Spleen (tissue), 11 donors: ENCODE results near the gene PCBP3. TPM values are rescaled to one million over a fixed set of nuclear protein-coding genes. Genes with fewer than 3 reads are reported as not detected.

ENCODE experiments used
- DNase-seq: peaks from one replicate; pipeline ENCODE4 v3.0.0-alpha.2; 2020
- H3K27ac ChIP-seq, 8 donors: fragments of 200-600 bp; sonication (generic) in 7 of 8; 1 replicate in 4 of 8; 2 replicates in 4 of 8; pipeline versions ENCODE4 v1.5.0 to v1.8.0; 2016 to 2021; ENCODE audit warnings: inconsistent platforms in 4 of 8, mild to moderate bottlenecking in 4 of 8, moderate library complexity in 1 of 8
- H3K27me3 ChIP-seq, 7 donors: fragments of 200-600 bp; sonication (generic) in 6 of 7; replicated peaks in 1 of 7; 1 replicate in 4 of 7; 2 replicates in 3 of 7; pipeline versions ENCODE4 v1.5.0 to v1.8.0; 2016 to 2021; ENCODE audit warnings: inconsistent platforms in 3 of 7, mild to moderate bottlenecking in 1 of 7
- H3K36me3 ChIP-seq, 6 donors: fragments of 200-600 bp; sonication (generic) in 5 of 6; 1 replicate in 4 of 6; 2 replicates in 2 of 6; pipeline versions ENCODE4 v1.5.0 to v1.8.0; 2016 to 2021; ENCODE audit warnings: inconsistent platforms in 2 of 6
- H3K4me1 ChIP-seq, 6 donors: fragments of 200-600 bp; sonication (generic) in 5 of 6; 1 replicate in 3 of 6; 2 replicates in 3 of 6; pipeline versions ENCODE4 v1.5.0 to v1.8.0; 2016 to 2021; ENCODE audit warnings: inconsistent platforms in 3 of 6
- H3K4me3 ChIP-seq, 8 donors: fragments of 200-600 bp; sonication (generic) in 7 of 8; 1 replicate in 4 of 8; 2 replicates in 4 of 8; pipeline versions ENCODE4 v1.5.0 to v1.8.0; 2016 to 2021; ENCODE audit warnings: inconsistent platforms in 4 of 8, mild to moderate bottlenecking in 4 of 8, moderate library complexity in 2 of 8
- H3K9me3 ChIP-seq, 8 donors: fragments of 200-600 bp; sonication (generic) in 7 of 8; 1 replicate in 4 of 8; 2 replicates in 4 of 8; pipeline versions ENCODE4 v1.5.0 to v1.8.0; 2016 to 2021; ENCODE audit warnings: inconsistent platforms in 4 of 8
- POLR2A ChIP-seq, 3 donors: fragments of 450-650 bp; IDR thresholded peaks; one replicate each; pipeline ENCODE4 v1.5.1; 2017; ENCODE audit warnings: antibody characterized with exemption in 3 of 3, mild to moderate bottlenecking in 1 of 3
- POLR2AphosphoS5 ChIP-seq, 3 donors: sonication (generic); formaldehyde crosslinking; IDR thresholded peaks; one replicate each; pipeline ENCODE4 v1.5.1; 2017; ENCODE audit warnings: antibody characterized with exemption in 3 of 3
- WGBS, 5 donors: extraction: QIAGEN DNeasy Blood & Tissue Kit in 3 of 5; methylation state at CpG; one replicate each; pipeline versions ENCODE4 v1.1.5 to v1.1.7; 2013 to 2018; 5-methylcytosine and 5-hydroxymethylcytosine counted together
- intact Hi-C: fragments of 100-400 bp; cut with DNase I; formaldehyde crosslinking; loops from one replicate; pipeline ENCODE4 v1.15.0; 2023; ENCODE audit warnings: low total_unique reads
- polyA plus RNA-seq, 3 donors: library from polyadenylated mRNA; stranded (reverse); fragments of 200-250 nt; gene quantifications; one replicate each; pipeline ENCODE4 v1.2.1, GENCODE V29; 2013
- total RNA-seq, 7 donors: library from RNA; depleted of rRNA in 3 of 7; stranded (reverse); fragments of >200 nt in 3 of 7; fragmentation: NEBNext Ultra II Directional in 4 of 7; extraction: Animal tissue kit (Norgen Biotek cat#: 25700) in 4 of 7; gene quantifications; one replicate each; pipeline versions ENCODE4 v1.1.0 to v1.2.1, GENCODE V29; 2016 to 2021
- TF ChIP-seq, protein P1 (sequence below), 11 experiments: fragments of 200-600 bp in 7 of 11; fragments of 450-650 bp in 4 of 11; sonication (generic) in 4 of 11; IDR thresholded peaks in 8 of 11; conservative IDR thresholded peaks in 3 of 11; 1 replicate in 7 of 11; 2 replicates in 4 of 11; pipeline versions ENCODE4 v1.4.0 to v1.8.0; 2016 to 2021; ENCODE audit warnings: antibody characterized with exemption in 11 of 11, inconsistent platforms in 4 of 11, mild to moderate bottlenecking in 1 of 11
- donor health status: healthy with polysubstance abuse.
- donor health status: DM: no; HTN: no; CAD: no; lungs with moderate emphysema.
- donor health status: DM: no; HTN: no; CAD: no.
- donor health status: Bipolar disorder and iron deficiency.
- donor health status: healthy.
- donor health status: DM: no; HTN: no; CAD: no.
- donor health status: DM: yes; HTN: yes; CAD: no.

PCBP3 gene
- total and polyA plus RNA-seq, 10 donors, result 4.2 to 31.6 (median 15.2) TPM

GRCh38 chr21:45726438-45726837, 82.9 kb downstream of the PCBP3 start:
- Histone ChIP-seq H3K27me3 (no peaks in the 10 kb centered on the region), H3K9me3 (peaks cover 0 to 3% (median 0%) of the 10 kb centered on the region in 8 donors), H3K36me3 (no peaks in the 10 kb centered on the region), H3K4me3 (no peak overlapping the region), H3K4me1 (peaks cover 0 to 5% (median 0%) of the 10 kb centered on the region in 6 donors), H3K27ac (no peak overlapping the region)
- WGBS, 5 donors, result 84 to 95% (median 93%) methylated on average over 9 to 10 of the region's 10 CpGs
- intact Hi-C loops, result no loop called here
- TF ChIP-seq, protein P1, sequence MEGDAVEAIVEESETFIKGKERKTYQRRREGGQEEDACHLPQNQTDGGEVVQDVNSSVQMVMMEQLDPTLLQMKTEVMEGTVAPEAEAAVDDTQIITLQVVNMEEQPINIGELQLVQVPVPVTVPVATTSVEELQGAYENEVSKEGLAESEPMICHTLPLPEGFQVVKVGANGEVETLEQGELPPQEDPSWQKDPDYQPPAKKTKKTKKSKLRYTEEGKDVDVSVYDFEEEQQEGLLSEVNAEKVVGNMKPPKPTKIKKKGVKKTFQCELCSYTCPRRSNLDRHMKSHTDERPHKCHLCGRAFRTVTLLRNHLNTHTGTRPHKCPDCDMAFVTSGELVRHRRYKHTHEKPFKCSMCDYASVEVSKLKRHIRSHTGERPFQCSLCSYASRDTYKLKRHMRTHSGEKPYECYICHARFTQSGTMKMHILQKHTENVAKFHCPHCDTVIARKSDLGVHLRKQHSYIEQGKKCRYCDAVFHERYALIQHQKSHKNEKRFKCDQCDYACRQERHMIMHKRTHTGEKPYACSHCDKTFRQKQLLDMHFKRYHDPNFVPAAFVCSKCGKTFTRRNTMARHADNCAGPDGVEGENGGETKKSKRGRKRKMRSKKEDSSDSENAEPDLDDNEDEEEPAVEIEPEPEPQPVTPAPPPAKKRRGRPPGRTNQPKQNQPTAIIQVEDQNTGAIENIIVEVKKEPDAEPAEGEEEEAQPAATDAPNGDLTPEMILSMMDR (IDR thresholded peaks at IDR 0.05 in 8 of 11, conservative IDR thresholded peaks at IDR 0.05 in 3 of 11), result no peak
- no peak for DNase-seq

DNA sequence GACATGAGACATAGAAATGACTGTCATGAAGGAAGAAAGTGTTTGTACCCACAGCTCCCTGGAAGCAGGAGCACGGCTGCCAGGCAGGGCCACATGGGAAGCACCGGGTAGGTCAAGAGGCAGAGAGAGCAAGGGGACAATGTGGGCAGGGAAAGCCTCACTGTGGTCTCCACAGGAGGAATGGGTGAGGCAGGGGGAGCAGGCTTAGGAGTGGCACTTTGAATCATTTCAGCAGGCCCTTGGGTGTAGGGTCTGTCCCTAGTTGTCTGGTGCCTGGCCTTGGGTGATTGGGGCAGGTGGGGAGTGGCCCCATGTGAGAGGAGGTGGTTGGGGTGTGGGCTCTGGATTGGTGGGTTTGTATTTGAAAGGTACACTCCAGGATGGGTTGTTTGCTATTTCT, 83.9 kb downstream of the PCBP3 start:
- peaks cover 0 to 13% (median 3%) of the 10 kb centered on the region in 8 donors for H3K9me3 ChIP-seq
- no peaks in the 10 kb centered on the region for H3K27me3 ChIP-seq
- H3K27ac ChIP-seq, result no peak overlapping the region
- 76 to 90% (median 85%) methylated on average over 2 of the region's 2 CpGs for WGBS, 5 donors
- intact Hi-C loops, result no loop called here
- TF ChIP-seq, protein P1 (IDR thresholded peaks at IDR 0.05 in 8 of 11, conservative IDR thresholded peaks at IDR 0.05 in 3 of 11), result no peak
- TF ChIP-seq POLR2A (IDR thresholded peaks at IDR 0.05) (no peak), POLR2AphosphoS5 (IDR thresholded peaks at IDR 0.05) (no peak)
- no peaks in the 10 kb centered on the region for H3K36me3 ChIP-seq
- H3K4me1 ChIP-seq, result peaks cover 0 to 5% (median 0%) of the 10 kb centered on the region in 6 donors
- DNase-seq, result no peak
- no peak overlapping the region for H3K4me3 ChIP-seq

DNA sequence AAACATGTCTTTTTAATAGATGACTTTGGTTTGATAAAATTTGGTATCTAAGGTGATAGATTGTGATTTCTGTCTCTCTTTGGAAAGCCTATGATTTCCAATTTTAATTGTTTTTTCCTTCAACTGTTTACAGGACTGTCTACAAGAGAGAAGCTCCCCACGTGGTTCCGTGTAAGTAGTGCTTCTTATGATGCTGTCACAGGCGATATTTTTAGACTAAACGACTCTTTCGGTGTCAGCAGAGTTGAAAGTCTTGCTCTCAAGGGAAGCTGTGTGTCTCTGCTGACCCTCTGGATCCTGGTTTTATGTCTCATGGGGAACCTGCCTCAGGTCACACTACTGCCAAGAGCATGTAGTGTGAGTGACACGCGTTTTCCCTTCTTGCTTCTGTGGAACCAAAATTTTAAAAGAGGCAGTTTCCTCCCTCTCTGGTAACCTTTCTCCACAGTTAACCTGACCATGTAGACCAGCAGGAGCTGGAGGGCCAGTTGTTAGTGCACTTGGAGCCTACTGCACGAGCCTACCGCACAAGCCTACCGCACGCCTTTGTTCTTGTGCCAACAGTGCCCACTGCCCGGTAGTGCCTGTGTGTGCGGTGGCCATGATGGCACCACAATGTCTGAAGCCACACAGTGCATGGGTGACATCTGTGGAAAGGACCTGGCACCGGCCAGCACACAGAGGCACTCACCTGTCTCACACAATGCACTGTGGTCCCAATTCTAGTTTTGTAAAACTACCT, 91.9 kb downstream of the PCBP3 start:
- H3K27ac ChIP-seq, result no peak overlapping the region
- no peaks in the 10 kb centered on the region for H3K4me1 ChIP-seq
- no peaks in the 10 kb centered on the region for H3K27me3 ChIP-seq
- DNase-seq, result no peak
- H3K9me3 ChIP-seq, result peaks cover 0 to 15% (median 3%) of the 10 kb centered on the region in 8 donors
- intact Hi-C loops, result no loop called here
- H3K4me3 ChIP-seq, result no peak overlapping the region
- H3K36me3 ChIP-seq, result peaks cover 0 to 17% (median 0%) of the 10 kb centered on the region in 6 donors
- TF ChIP-seq, protein P1 (IDR thresholded peaks at IDR 0.05 in 8 of 11, conservative IDR thresholded peaks at IDR 0.05 in 3 of 11), result no peak
- no peak for TF ChIP-seq POLR2A (IDR thresholded peaks at IDR 0.05)
- TF ChIP-seq POLR2AphosphoS5 (IDR thresholded peaks at IDR 0.05), result no peak
- 87 to 94% (median 90%) methylated on average over 14 of the region's 14 CpGs for WGBS, 5 donors

GRCh38 chr21:45736042-45736689, 92.6 kb downstream of the PCBP3 start:
- DNase-seq, result no peak
- Histone ChIP-seq H3K9me3 (peaks cover 0 to 15% (median 3%) of the 10 kb centered on the region in 8 donors), H3K27ac (no peak overlapping the region), H3K4me1 (no peaks in the 10 kb centered on the region), H3K36me3 (peaks cover 0 to 17% (median 0%) of the 10 kb centered on the region in 6 donors), H3K27me3 (no peaks in the 10 kb centered on the region), H3K4me3 (no peak overlapping the region)
- 70 to 85% (median 82%) methylated on average over 10 of the region's 10 CpGs for WGBS, 5 donors
- intact Hi-C loops, result no loop called here
- TF ChIP-seq, protein P1 (IDR thresholded peaks at IDR 0.05 in 8 of 11, conservative IDR thresholded peaks at IDR 0.05 in 3 of 11), result no peak
- no peak for TF ChIP-seq POLR2A (IDR thresholded peaks at IDR 0.05)
- no peak for TF ChIP-seq POLR2AphosphoS5 (IDR thresholded peaks at IDR 0.05)
